Natural killer cell (primary cell): ENCODE results near the gene RGS16. TPM values are rescaled to one million over a fixed set of nuclear protein-coding genes. Genes with fewer than 3 reads are reported as not detected.

Experiments
- ATAC-seq, 3 donors: fragments of 150-1000 bp in 2 of 3; fragments of 200-7000 bp in 1 of 3; cut with Tn5 transposase; 1 replicate in 1 of 3; 2 replicates in 2 of 3; pipeline ENCODE4 v1.10.0; 2021; ENCODE audit warnings: mild to moderate bottlenecking in 2 of 3, moderate library complexity in 2 of 3
- DNase-seq, 2 donors: peaks; one replicate each; pipeline versions ENCODE4 v3.0.0 to v3.0.0-alpha.2; 2013 to 2021; ENCODE audit warnings: mixed read lengths in 1 of 2
- H3K27ac ChIP-seq: one replicate; pipeline ENCODE4 v1.5.1; 2013; ENCODE audit warnings: mild to moderate bottlenecking, low read length
- H3K27me3 ChIP-seq: one replicate; pipeline ENCODE4 v1.6.1; 2013; ENCODE audit warnings: low read length; ENCODE audit not compliant: control insufficient read depth, insufficient read depth
- H3K36me3 ChIP-seq: one replicate; pipeline ENCODE4 v1.6.1; 2013; ENCODE audit warnings: low read length; ENCODE audit not compliant: control insufficient read depth, insufficient read depth
- H3K4me1 ChIP-seq: one replicate; pipeline ENCODE4 v1.6.1; 2013; ENCODE audit warnings: low read length; ENCODE audit not compliant: control insufficient read depth, insufficient read depth
- H3K4me3 ChIP-seq: one replicate; pipeline ENCODE4 v1.5.1; 2013; ENCODE audit warnings: low read length
- H3K9me3 ChIP-seq: one replicate; pipeline ENCODE4 v1.6.1; 2013; ENCODE audit warnings: low read length; ENCODE audit not compliant: control insufficient read depth, insufficient read depth
- H3K27ac Mint-ChIP-seq, 2 donors: one replicate each; pipeline ENCODE4 v1.8.0; 2022; ENCODE audit warnings: mild to moderate bottlenecking in 2 of 2, mixed read lengths in 2 of 2, moderate library complexity in 1 of 2
- H3K27me3 Mint-ChIP-seq, 2 donors: one replicate each; pipeline ENCODE4 v1.8.0; 2022; ENCODE audit warnings: low read depth in 2 of 2, mixed read lengths in 2 of 2
- H3K36me3 Mint-ChIP-seq: one replicate; pipeline ENCODE4 v1.8.0; 2022; ENCODE audit warnings: mixed read lengths
- H3K4me1 Mint-ChIP-seq, 2 donors: one replicate each; pipeline ENCODE4 v1.8.0; 2022; ENCODE audit warnings: mixed read lengths in 2 of 2
- H3K4me3 Mint-ChIP-seq: one replicate; pipeline ENCODE4 v1.8.0; 2022; ENCODE audit warnings: mild to moderate bottlenecking, moderate library complexity, mixed read lengths
- H3K9me3 Mint-ChIP-seq, 2 donors: one replicate each; pipeline ENCODE4 v1.8.0; 2022; ENCODE audit warnings: mixed read lengths in 2 of 2
- WGBS: methylation state at CpG from one replicate; pipeline ENCODE4 v1.1.7; 2013; ENCODE audit warnings: missing lambda C conversion rate; ENCODE audit not compliant: insufficient coverage; 5-methylcytosine and 5-hydroxymethylcytosine counted together
- intact Hi-C: fragments of 100-400 bp; cut with micrococcal nuclease; formaldehyde crosslinking; loops from one replicate; pipeline ENCODE4 v1.14.2; 2022
- total RNA-seq, 4 donors: library from RNA; stranded (reverse); fragments of 120-200 nt in 1 of 4; gene quantifications; one replicate each; pipeline versions ENCODE4 v1.2.3 to v1.2.4, GENCODE V29; 2013 to 2022
- TF ChIP-seq, protein P1 (sequence below): fragments of 200-600 bp; IDR thresholded peaks from one replicate; pipeline ENCODE4 v1.8.0; 2022; ENCODE audit warnings: antibody characterized with exemption

Gene RGS16, protein sequence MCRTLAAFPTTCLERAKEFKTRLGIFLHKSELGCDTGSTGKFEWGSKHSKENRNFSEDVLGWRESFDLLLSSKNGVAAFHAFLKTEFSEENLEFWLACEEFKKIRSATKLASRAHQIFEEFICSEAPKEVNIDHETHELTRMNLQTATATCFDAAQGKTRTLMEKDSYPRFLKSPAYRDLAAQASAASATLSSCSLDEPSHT
- total RNA-seq = 1 to 10 TPM; 1.3 to 9.6 (median 4.2) TPM
- total RNA-seq (2013) = 0.74 TPM

GRCh38 chr1:182604175-182605164, at the start of gene RGS16:
TSS of gene RGS16 (minus strand) at chr1:182604389. CDS start at chr1:182604259, 130 bp downstream.
- Mint-ChIP-seq H3K36me3 (no peaks in the 10 kb centered on the region), H3K27ac (peak within 1 kb of the TSS; percentile 55 to 56), H3K9me3 (no peaks in the 10 kb centered on the region), H3K4me3 (peak within 1 kb of the TSS; percentile 74), H3K4me1 (peaks cover 15 to 16% of the 10 kb centered on the region in 2 donors), H3K27me3 (peaks cover 17 to 30% of the 10 kb centered on the region in 2 donors)
- H3K4me3 ChIP-seq = peak within 1 kb of the TSS; percentile 18
- H3K27ac ChIP-seq = no peak within 1 kb of the TSS
- H3K9me3 ChIP-seq = no peaks in the 10 kb centered on the region
- WGBS = 4% methylated on average over 43 of the region's 44 CpGs
- ATAC-seq = peak; percentile 93 to 96 (median 95)
- no peaks in the 10 kb centered on the region for H3K36me3 ChIP-seq
- TF ChIP-seq, protein P1, sequence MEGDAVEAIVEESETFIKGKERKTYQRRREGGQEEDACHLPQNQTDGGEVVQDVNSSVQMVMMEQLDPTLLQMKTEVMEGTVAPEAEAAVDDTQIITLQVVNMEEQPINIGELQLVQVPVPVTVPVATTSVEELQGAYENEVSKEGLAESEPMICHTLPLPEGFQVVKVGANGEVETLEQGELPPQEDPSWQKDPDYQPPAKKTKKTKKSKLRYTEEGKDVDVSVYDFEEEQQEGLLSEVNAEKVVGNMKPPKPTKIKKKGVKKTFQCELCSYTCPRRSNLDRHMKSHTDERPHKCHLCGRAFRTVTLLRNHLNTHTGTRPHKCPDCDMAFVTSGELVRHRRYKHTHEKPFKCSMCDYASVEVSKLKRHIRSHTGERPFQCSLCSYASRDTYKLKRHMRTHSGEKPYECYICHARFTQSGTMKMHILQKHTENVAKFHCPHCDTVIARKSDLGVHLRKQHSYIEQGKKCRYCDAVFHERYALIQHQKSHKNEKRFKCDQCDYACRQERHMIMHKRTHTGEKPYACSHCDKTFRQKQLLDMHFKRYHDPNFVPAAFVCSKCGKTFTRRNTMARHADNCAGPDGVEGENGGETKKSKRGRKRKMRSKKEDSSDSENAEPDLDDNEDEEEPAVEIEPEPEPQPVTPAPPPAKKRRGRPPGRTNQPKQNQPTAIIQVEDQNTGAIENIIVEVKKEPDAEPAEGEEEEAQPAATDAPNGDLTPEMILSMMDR = no peak
- peaks cover 19% of the 10 kb centered on the region for H3K27me3 ChIP-seq
- H3K4me1 ChIP-seq = peaks cover 18% of the 10 kb centered on the region
- intact Hi-C loops = loop anchor here (1.0 to 5.0 kb wide), 3 partner anchors 12 to 233 kb away; partner anchors contain the start of gene DHX9
- peak; percentile 77 to 92 for DNase-seq

GRCh38 chr1:182653986-182654385, 49.8 kb upstream of the RGS16 start:
- Histone ChIP-seq H3K9me3 (no peaks in the 10 kb centered on the region), H3K27me3 (no peaks in the 10 kb centered on the region), H3K36me3 (no peaks in the 10 kb centered on the region), H3K4me3 (no peak overlapping the region), H3K4me1 (no peaks in the 10 kb centered on the region), H3K27ac (no peak overlapping the region)
- WGBS = no CpG with 5 or more reads among the region's 2 CpGs
- no peaks in the 10 kb centered on the region for H3K36me3 Mint-ChIP-seq
- ATAC-seq (no peak), DNase-seq (no peak)
- intact Hi-C loops = no loop called here
- H3K9me3 Mint-ChIP-seq = no peaks in the 10 kb centered on the region
- H3K4me1 Mint-ChIP-seq = no peaks in the 10 kb centered on the region
- H3K27me3 Mint-ChIP-seq = peaks cover 3 to 9% of the 10 kb centered on the region in 2 donors
- TF ChIP-seq, protein P1 = no peak
- no peak overlapping the region for H3K4me3 Mint-ChIP-seq
- H3K27ac Mint-ChIP-seq = no peak overlapping the region

DNA sequence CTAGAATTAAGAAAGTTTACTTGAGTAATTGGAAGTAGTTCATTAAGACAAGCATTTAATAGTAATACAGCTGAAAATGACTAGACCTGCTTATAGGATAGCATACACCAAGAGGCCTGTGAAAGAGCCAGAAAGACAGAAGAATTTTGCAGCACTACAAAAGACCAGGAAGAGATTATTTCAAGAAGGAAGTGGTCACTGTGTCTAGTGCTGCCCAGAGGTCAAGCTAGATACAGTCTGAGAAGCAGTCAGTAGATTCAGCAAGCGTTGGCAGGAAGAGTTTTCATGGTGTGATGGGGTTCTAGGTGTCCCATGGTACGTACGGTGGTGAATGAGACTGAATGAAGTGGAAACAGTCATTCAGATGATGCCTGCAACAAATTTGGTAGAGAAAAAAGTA, 48.7 kb upstream of the RGS16 start:
- intact Hi-C loops = no loop called here
- 68% methylated on average over 3 of the region's 3 CpGs for WGBS
- Histone ChIP-seq H3K4me1 (no peaks in the 10 kb centered on the region), H3K27me3 (no peaks in the 10 kb centered on the region), H3K4me3 (no peak overlapping the region), H3K27ac (no peak overlapping the region), H3K36me3 (no peaks in the 10 kb centered on the region), H3K9me3 (no peaks in the 10 kb centered on the region)
- no peaks in the 10 kb centered on the region for H3K4me1 Mint-ChIP-seq
- TF ChIP-seq, protein P1 = no peak
- H3K27me3 Mint-ChIP-seq = peaks cover 5 to 7% of the 10 kb centered on the region in 2 donors
- no peak overlapping the region for H3K27ac Mint-ChIP-seq
- DNase-seq = no peak
- H3K4me3 Mint-ChIP-seq = no peak overlapping the region
- no peaks in the 10 kb centered on the region for H3K9me3 Mint-ChIP-seq
- no peaks in the 10 kb centered on the region for H3K36me3 Mint-ChIP-seq
- ATAC-seq = no peak
